Measurements from ENCODE around the gene ZNF385D. TPM values are rescaled to one million over a fixed set of nuclear protein-coding genes. Genes with fewer than 3 reads are reported as not detected.

Gene ZNF385D
- total and polyA plus RNA-seq, 2 donors from 2014 or later, result 1.4 to 8.9 TPM

GRCh38 chr3:21446027-21446426, 305.0 kb downstream of the ZNF385D start:
- H3K36me3 ChIP-seq (ENCODE audit: control insufficient read depth in 2 of 3, insufficient read depth in 3 of 3, low read length in 3 of 3), result no peaks in the 10 kb centered on the region
- no peak overlapping the region for H3K27ac ChIP-seq (ENCODE audit: low read depth in 2 of 2, low read length in 2 of 2)
- no peak overlapping the region for H3K9ac ChIP-seq (ENCODE audit: low read length in 3 of 3)
- DNase-seq (no peak), FAIRE-seq (no peak)
- no peak overlapping the region for H3K4me3 ChIP-seq (ENCODE audit: low read length in 3 of 3)
- H3K4me1 ChIP-seq (ENCODE audit: control insufficient read depth in 2 of 3, insufficient read depth in 2 of 3, low read depth in 1 of 3, low read length in 3 of 3), result no peaks in the 10 kb centered on the region
- intact Hi-C loops (cut with DNase I), result no loop called here
- TF ChIP-seq, protein P1, sequence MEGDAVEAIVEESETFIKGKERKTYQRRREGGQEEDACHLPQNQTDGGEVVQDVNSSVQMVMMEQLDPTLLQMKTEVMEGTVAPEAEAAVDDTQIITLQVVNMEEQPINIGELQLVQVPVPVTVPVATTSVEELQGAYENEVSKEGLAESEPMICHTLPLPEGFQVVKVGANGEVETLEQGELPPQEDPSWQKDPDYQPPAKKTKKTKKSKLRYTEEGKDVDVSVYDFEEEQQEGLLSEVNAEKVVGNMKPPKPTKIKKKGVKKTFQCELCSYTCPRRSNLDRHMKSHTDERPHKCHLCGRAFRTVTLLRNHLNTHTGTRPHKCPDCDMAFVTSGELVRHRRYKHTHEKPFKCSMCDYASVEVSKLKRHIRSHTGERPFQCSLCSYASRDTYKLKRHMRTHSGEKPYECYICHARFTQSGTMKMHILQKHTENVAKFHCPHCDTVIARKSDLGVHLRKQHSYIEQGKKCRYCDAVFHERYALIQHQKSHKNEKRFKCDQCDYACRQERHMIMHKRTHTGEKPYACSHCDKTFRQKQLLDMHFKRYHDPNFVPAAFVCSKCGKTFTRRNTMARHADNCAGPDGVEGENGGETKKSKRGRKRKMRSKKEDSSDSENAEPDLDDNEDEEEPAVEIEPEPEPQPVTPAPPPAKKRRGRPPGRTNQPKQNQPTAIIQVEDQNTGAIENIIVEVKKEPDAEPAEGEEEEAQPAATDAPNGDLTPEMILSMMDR (IDR thresholded peaks at IDR 0.05; ENCODE audit: borderline replicate concordance, extremely low read depth, insufficient read depth), result no peak
- no peaks in the 10 kb centered on the region for H3K9me3 ChIP-seq (ENCODE audit: control insufficient read depth in 2 of 3, insufficient read depth in 1 of 3, low read length in 3 of 3)
- no peaks in the 10 kb centered on the region for H3K27me3 ChIP-seq (ENCODE audit: control insufficient read depth, insufficient read depth, low read length)

DNA sequence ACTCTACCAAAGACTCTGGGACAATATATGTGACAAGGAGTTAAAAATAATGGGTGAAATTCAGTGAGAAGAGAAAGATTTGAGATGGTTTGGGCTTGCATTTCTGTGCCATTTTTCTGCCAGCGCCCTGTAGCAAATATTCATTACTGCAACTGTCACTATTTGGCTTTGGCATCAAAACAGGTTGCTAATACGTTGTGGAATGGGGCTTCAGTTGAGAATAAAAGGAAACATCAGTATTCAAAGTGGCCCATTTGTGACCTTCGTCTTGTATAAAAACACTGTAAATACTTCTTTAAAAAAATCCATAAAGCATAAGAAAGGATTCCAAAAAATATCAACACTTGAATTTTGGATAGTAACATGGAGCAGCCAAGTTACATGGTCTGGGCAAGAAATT, 309.2 kb downstream of the ZNF385D start:
- TF ChIP-seq, protein P1 (IDR thresholded peaks at IDR 0.05; ENCODE audit: borderline replicate concordance, extremely low read depth, insufficient read depth), result no peak
- FAIRE-seq, result no peak

DNA sequence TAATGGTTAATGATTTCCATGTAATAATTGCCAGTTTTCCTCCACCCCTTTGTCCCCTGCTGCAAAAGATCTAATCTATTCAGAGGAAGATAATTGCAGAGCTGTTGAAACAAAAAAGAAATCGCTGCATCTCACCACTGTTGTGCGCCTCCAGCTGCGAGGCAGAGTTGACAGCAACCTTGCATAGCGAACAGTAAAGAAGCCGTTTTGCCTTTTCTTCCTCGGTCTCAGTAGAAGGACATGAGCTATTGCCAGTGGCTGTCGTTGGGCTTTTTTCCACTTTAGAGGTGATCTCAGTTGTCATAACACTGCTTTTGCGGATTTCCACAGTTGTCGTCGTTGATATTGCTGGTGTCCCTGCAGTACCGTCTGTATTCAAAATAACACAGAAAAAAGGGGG, 314.2 kb downstream of the ZNF385D start:
- no peak for FAIRE-seq
- H3K9ac ChIP-seq (ENCODE audit: low read length in 3 of 3), result no peak overlapping the region
- no peak overlapping the region for H3K4me3 ChIP-seq (ENCODE audit: low read length in 3 of 3)
- TF ChIP-seq, protein P1 (IDR thresholded peaks at IDR 0.05; ENCODE audit: borderline replicate concordance, extremely low read depth, insufficient read depth), result no peak
- intact Hi-C loops (cut with DNase I), result no loop called here
- DNase-seq, result no peak
- H3K4me1 ChIP-seq (ENCODE audit: control insufficient read depth in 2 of 3, insufficient read depth in 2 of 3, low read depth in 1 of 3, low read length in 3 of 3), result no peaks in the 10 kb centered on the region
- no peak overlapping the region for H3K27ac ChIP-seq (ENCODE audit: low read depth in 2 of 2, low read length in 2 of 2)
- H3K27me3 ChIP-seq (ENCODE audit: control insufficient read depth, insufficient read depth, low read length), result no peaks in the 10 kb centered on the region
- H3K36me3 ChIP-seq (ENCODE audit: control insufficient read depth in 2 of 3, insufficient read depth in 3 of 3, low read length in 3 of 3), result no peaks in the 10 kb centered on the region
- H3K9me3 ChIP-seq (ENCODE audit: control insufficient read depth in 2 of 3, insufficient read depth in 1 of 3, low read length in 3 of 3), result no peaks in the 10 kb centered on the region

More for the DNA sequence above, 309.2 kb downstream of the ZNF385D start:
- Histone ChIP-seq H3K9ac (ENCODE audit: low read length in 3 of 3) (no peak overlapping the region), H3K36me3 (ENCODE audit: control insufficient read depth in 2 of 3, insufficient read depth in 3 of 3, low read length in 3 of 3) (no peaks in the 10 kb centered on the region), H3K27ac (ENCODE audit: low read depth in 2 of 2, low read length in 2 of 2) (no peak overlapping the region), H3K4me3 (ENCODE audit: low read length in 3 of 3) (no peak overlapping the region), H3K9me3 (ENCODE audit: control insufficient read depth in 2 of 3, insufficient read depth in 1 of 3, low read length in 3 of 3) (no peaks in the 10 kb centered on the region), H3K4me1 (ENCODE audit: control insufficient read depth in 2 of 3, insufficient read depth in 2 of 3, low read depth in 1 of 3, low read length in 3 of 3) (no peaks in the 10 kb centered on the region), H3K27me3 (ENCODE audit: control insufficient read depth, insufficient read depth, low read length) (no peaks in the 10 kb centered on the region)
- intact Hi-C loops (cut with DNase I), result no loop called here
- DNase-seq, result no peak

DNA sequence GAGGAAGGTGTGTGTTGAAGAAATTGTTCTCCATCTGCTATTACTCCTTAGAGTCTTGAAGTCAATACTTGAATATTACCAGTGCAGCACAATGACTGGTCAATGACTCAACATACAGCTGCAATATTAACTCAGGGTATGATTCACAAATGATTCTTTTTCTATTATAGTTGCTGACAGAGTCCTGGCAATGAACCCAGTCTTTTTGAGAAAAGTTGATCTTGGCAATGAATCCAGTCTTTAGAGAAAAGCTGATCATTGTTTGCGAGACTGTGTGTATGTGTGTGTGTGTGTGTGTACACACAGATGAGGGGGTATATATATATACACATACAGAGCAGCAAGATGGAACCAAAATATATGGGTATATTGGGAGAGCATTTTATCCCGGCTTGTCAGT, 315.1 kb downstream of the ZNF385D start:
- H3K36me3 ChIP-seq (ENCODE audit: control insufficient read depth in 2 of 3, insufficient read depth in 3 of 3, low read length in 3 of 3), result no peaks in the 10 kb centered on the region
- TF ChIP-seq, protein P1 (IDR thresholded peaks at IDR 0.05; ENCODE audit: borderline replicate concordance, extremely low read depth, insufficient read depth), result no peak
- no peaks in the 10 kb centered on the region for H3K27me3 ChIP-seq (ENCODE audit: control insufficient read depth, insufficient read depth, low read length)
- FAIRE-seq, result no peak
- H3K9me3 ChIP-seq (ENCODE audit: control insufficient read depth in 2 of 3, insufficient read depth in 1 of 3, low read length in 3 of 3), result no peaks in the 10 kb centered on the region
- H3K27ac ChIP-seq (ENCODE audit: low read depth in 2 of 2, low read length in 2 of 2), result no peak overlapping the region
- H3K4me1 ChIP-seq (ENCODE audit: control insufficient read depth in 2 of 3, insufficient read depth in 2 of 3, low read depth in 1 of 3, low read length in 3 of 3), result no peaks in the 10 kb centered on the region
- H3K4me3 ChIP-seq (ENCODE audit: low read length in 3 of 3), result no peak overlapping the region
- peak in 2 of 5 donors; percentile 30 to 69 for DNase-seq
- intact Hi-C loops (cut with DNase I), result no loop called here
- H3K9ac ChIP-seq (ENCODE audit: low read length in 3 of 3), result no peak overlapping the region
